ENCODE measurements around the gene KCTD17. TPM values are rescaled to one million over a fixed set of nuclear protein-coding genes. Genes with fewer than 3 reads are reported as not detected.
A peak's percentile ranks its signal among the peaks of the same experiment; 100 is the strongest.

KCTD17 gene
- total and polyA plus RNA-seq, 2 of the 13 experiments (the other 11 are each of a cell fraction or from before 2014, with no cell fraction given) = 5.3 to 11.7 TPM

GRCh38 chr22:37032535-37033460 is 18.7 kb upstream of the KCTD17 start (continued):
- TF ChIP-seq HNRNPUL1 (IDR thresholded peaks at IDR 0.05; ENCODE audit: low read depth, low read length) = no peak
- TF ChIP-seq KDM1A (CRISPR knock-in tag; IDR thresholded peaks at IDR 0.05) = peak; percentile 100
- peak; percentile 57; the same call in 1 of the 2 replicates for TF ChIP-seq HDAC6 (IDR thresholded peaks at IDR 0.05; ENCODE audit: low read depth, low read length)
- TF ChIP-seq PCBP1 (IDR thresholded peaks at IDR 0.05; ENCODE audit: borderline replicate concordance, low read depth, low read length) = no peak
- TF ChIP-seq MEF2D (CRISPR knock-in tag; IDR thresholded peaks at IDR 0.05) = peak; percentile 97
- peak; percentile 20; the same call in 1 of the 2 replicates for TF ChIP-seq GABPA (IDR thresholded peaks at IDR 0.05; ENCODE audit: low read depth, low read length)
- TF ChIP-seq GABPA (CRISPR knock-in tag; IDR thresholded peaks at IDR 0.05; ENCODE audit: low read depth) = peak; percentile 85
- TF ChIP-seq ZNF10 (CRISPR knock-in tag; IDR thresholded peaks at IDR 0.05; ENCODE audit: borderline replicate concordance, low read depth) = no peak
- no peak; the same call in 1 of the 2 replicates for TF ChIP-seq ZIK1 (CRISPR knock-in tag; IDR thresholded peaks at IDR 0.05; ENCODE audit: borderline replicate concordance, low read depth)
- peak; percentile 90; the same call in 1 of the 2 replicates for TF ChIP-seq ZNF574 (CRISPR knock-in tag; IDR thresholded peaks at IDR 0.05)
- TF ChIP-seq TAF15 (IDR thresholded peaks at IDR 0.05; ENCODE audit: low read depth, low read length, poor library complexity, severe bottlenecking) = no peak
- no peak for TF ChIP-seq EED (CRISPR knock-in tag; IDR thresholded peaks at IDR 0.05)
- TF ChIP-seq FOXK1 (CRISPR knock-in tag; IDR thresholded peaks at IDR 0.05; ENCODE audit: borderline replicate concordance, low read depth) = peak; percentile 95; the same call in 1 of the 2 replicates
- TF ChIP-seq HDAC1 (CRISPR knock-in tag; IDR thresholded peaks at IDR 0.05) = peak; percentile 97
- TF ChIP-seq ZNF496 (CRISPR knock-in tag; IDR thresholded peaks at IDR 0.05; ENCODE audit: insufficient replicate concordance) = no peak
- TF ChIP-seq XBP1 (CRISPR knock-in tag; IDR thresholded peaks at IDR 0.05) = no peak
- no peak for TF ChIP-seq PLRG1 (conservative IDR thresholded peaks at IDR 0.05)
- TF ChIP-seq PRDM10 (CRISPR knock-in tag; IDR thresholded peaks at IDR 0.05; ENCODE audit: low read depth) = peak; percentile 95
- TF ChIP-seq ZNF547 (CRISPR knock-in tag; IDR thresholded peaks at IDR 0.05) = peak; percentile 26; the same call in 1 of the 2 replicates
- no peak for TF ChIP-seq ZNF570 (CRISPR knock-in tag; IDR thresholded peaks at IDR 0.05; ENCODE audit: borderline replicate concordance)
- TF ChIP-seq ZNF782 (CRISPR knock-in tag; IDR thresholded peaks at IDR 0.05; ENCODE audit: borderline replicate concordance) = no peak
